Measurements from ENCODE around the gene UNC119.

DNA sequence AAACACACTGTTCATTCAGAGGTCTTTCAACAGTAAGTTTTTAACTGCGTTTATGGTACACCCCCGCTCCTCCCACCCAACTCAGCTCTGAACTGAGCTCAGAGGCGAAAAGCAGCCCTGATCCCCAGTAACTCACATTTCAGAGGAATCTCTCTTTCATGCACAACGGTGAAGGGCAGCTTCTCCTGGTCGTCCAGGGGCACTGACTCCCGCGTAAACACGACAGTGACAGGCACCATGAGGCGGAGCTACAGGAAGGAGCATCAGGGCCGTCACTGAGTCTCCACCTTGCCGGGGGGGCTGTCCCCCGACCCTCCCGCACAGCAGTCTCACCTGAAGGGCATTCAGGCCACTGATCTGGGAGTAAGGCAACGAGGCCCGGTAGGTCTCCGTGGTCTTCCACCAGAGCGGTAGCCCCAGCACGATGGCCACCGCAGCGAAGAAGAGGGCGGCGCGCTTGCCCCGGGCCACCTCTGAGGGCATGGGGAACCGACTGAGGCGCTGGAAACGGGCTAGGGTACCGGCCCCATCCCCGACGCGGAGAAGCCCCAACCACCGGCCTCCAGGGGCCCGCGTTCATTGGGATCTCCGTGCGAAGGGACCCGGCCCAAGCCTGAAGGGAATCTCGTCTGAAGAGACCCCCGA, 18.4 kb upstream of the UNC119 start:
- TF ChIP-seq, protein P1, sequence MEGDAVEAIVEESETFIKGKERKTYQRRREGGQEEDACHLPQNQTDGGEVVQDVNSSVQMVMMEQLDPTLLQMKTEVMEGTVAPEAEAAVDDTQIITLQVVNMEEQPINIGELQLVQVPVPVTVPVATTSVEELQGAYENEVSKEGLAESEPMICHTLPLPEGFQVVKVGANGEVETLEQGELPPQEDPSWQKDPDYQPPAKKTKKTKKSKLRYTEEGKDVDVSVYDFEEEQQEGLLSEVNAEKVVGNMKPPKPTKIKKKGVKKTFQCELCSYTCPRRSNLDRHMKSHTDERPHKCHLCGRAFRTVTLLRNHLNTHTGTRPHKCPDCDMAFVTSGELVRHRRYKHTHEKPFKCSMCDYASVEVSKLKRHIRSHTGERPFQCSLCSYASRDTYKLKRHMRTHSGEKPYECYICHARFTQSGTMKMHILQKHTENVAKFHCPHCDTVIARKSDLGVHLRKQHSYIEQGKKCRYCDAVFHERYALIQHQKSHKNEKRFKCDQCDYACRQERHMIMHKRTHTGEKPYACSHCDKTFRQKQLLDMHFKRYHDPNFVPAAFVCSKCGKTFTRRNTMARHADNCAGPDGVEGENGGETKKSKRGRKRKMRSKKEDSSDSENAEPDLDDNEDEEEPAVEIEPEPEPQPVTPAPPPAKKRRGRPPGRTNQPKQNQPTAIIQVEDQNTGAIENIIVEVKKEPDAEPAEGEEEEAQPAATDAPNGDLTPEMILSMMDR (IDR thresholded peaks at IDR 0.05) = no peak
- TF ChIP-seq POLR2A (IDR thresholded peaks at IDR 0.05; ENCODE audit: low read depth) = no peak
- TF ChIP-seq EP300 (IDR thresholded peaks at IDR 0.05) = no peak
